ENCODE results near the gene GAS2L1. TPM values are rescaled to one million over a fixed set of nuclear protein-coding genes. Genes with fewer than 3 reads are reported as not detected.
"Not testable (repeated sequence)": the region's sequence is repeated elsewhere in the genome, so short reads cannot be mapped to it uniquely, and the experiment has no call there.

Gene GAS2L1
- polyA plus RNA-seq, 1 donor = 9.6 TPM

GRCh38 chr22:29342177-29342576 lies 35.7 kb downstream of the GAS2L1 start:
- DNase-seq (ENCODE audit: low read depth) = no peak

GRCh38 chr22:29342577-29343312 lies 36.3 kb downstream of the GAS2L1 start:
- DNase-seq (ENCODE audit: low read depth) = no peak

GRCh38 chr22:29343313-29343805 lies 36.9 kb downstream of the GAS2L1 start:
- no peak for DNase-seq (ENCODE audit: low read depth)

- no peak for DNase-seq (ENCODE audit: low read depth)
These were observed 37.7 kb downstream of the GAS2L1 start for GRCh38 chr22:29344137-29344536.

- DNase-seq (ENCODE audit: low read depth) = not testable (repeated sequence)
These were observed 38.4 kb downstream of the GAS2L1 start for GRCh38 chr22:29344889-29345288.

- DNase-seq (ENCODE audit: low read depth) = no peak
These were observed 39.5 kb downstream of the GAS2L1 start for GRCh38 chr22:29345932-29346331.

GRCh38 chr22:29346659-29347058 lies 40.2 kb downstream of the GAS2L1 start:
- DNase-seq (ENCODE audit: low read depth) = no peak

GRCh38 chr22:29348041-29348440 lies 41.6 kb downstream of the GAS2L1 start:
- DNase-seq (ENCODE audit: low read depth) = no peak

- no peak for DNase-seq (ENCODE audit: low read depth)
These were observed 42.5 kb downstream of the GAS2L1 start for GRCh38 chr22:29348956-29349355.

GRCh38 chr22:29351042-29351441 lies 44.6 kb downstream of the GAS2L1 start:
- DNase-seq (ENCODE audit: low read depth) = no peak

- DNase-seq (ENCODE audit: low read depth) = no peak
These were observed 45.4 kb downstream of the GAS2L1 start for GRCh38 chr22:29351891-29352290.

GRCh38 chr22:29352778-29353177 lies 46.3 kb downstream of the GAS2L1 start:
- no peak for DNase-seq (ENCODE audit: low read depth)

- no peak for DNase-seq (ENCODE audit: low read depth)
These were observed 46.8 kb downstream of the GAS2L1 start for GRCh38 chr22:29353286-29353685.

GRCh38 chr22:29353860-29354259 lies 47.4 kb downstream of the GAS2L1 start:
- DNase-seq (ENCODE audit: low read depth) = no peak

- not testable (repeated sequence) for DNase-seq (ENCODE audit: low read depth)
These were observed 50.9 kb downstream of the GAS2L1 start for GRCh38 chr22:29357193-29357890.

- DNase-seq (ENCODE audit: low read depth) = no peak
These were observed 53.0 kb downstream of the GAS2L1 start for GRCh38 chr22:29359469-29359868.

Other genes with a start within 250 kb of the GAS2L1 start
- gene C22orf31, start 244.8 kb upstream of the GAS2L1 start, polyA plus RNA-seq (ENCODE audit: insufficient read length) = 1.8 TPM
- gene KREMEN1, start 233.6 kb upstream of the GAS2L1 start, polyA plus RNA-seq (ENCODE audit: insufficient read length) = 94.7 TPM
- 7.5 TPM for gene EMID1, start 100.8 kb upstream of the GAS2L1 start, polyA plus RNA-seq (ENCODE audit: insufficient read length)
- gene RHBDD3, start 38.7 kb upstream of the GAS2L1 start, polyA plus RNA-seq (ENCODE audit: insufficient read length) = 22.9 TPM
- 157 TPM for gene EWSR1, start 38.4 kb upstream of the GAS2L1 start, polyA plus RNA-seq (ENCODE audit: insufficient read length)
- 2.5 TPM for gene RASL10A, start 9.0 kb downstream of the GAS2L1 start, polyA plus RNA-seq (ENCODE audit: insufficient read length)
- 23.9 TPM for gene AP1B1, start 81.9 kb downstream of the GAS2L1 start, polyA plus RNA-seq (ENCODE audit: insufficient read length)
- gene RFPL1, start 131.9 kb downstream of the GAS2L1 start, polyA plus RNA-seq (ENCODE audit: insufficient read length) = not detected
- 1.5 TPM for gene NEFH, start 173.6 kb downstream of the GAS2L1 start, polyA plus RNA-seq (ENCODE audit: insufficient read length)
- 22.4 TPM for gene THOC5, start 247.1 kb downstream of the GAS2L1 start, polyA plus RNA-seq (ENCODE audit: insufficient read length)